SK-N-MC (cell line): ENCODE data around the gene CD8B.
"Not testable (repeated sequence)": the region's sequence is repeated elsewhere in the genome, so short reads cannot be mapped to it uniquely, and the experiment has no call there.

Experiments used
- EZH2 ChIP-seq: fragments of 200-600 bp; sonication (generic); IDR thresholded peaks from one replicate; pipeline ENCODE4 v1.6.1; 2017; ENCODE audit warnings: antibody characterized with exemption
- POLR2AphosphoS5 ChIP-seq: IDR thresholded peaks from 2 replicates; pipeline ENCODE4 v1.6.1; 2012; ENCODE audit warnings: mild to moderate bottlenecking, low read depth, low read length, borderline replicate concordance

- TF ChIP-seq POLR2AphosphoS5, EZH2: not testable (repeated sequence)
Measured at GRCh38 chr2:86837714-86838113, 24.0 kb downstream of the CD8B start.
